Adrenal gland (tissue), 5 donors: Measurements from ENCODE around the gene TMEM255B.
"Not testable (repeated sequence)": the region's sequence is repeated elsewhere in the genome, so short reads cannot be mapped to it uniquely, and the experiment has no call there.

Experiments
- POLR2A ChIP-seq, 2 donors: fragments of 450-650 bp; IDR thresholded peaks; one replicate each; pipeline ENCODE4 v1.6.1; 2017; ENCODE audit warnings: antibody characterized with exemption in 2 of 2, mild to moderate bottlenecking in 2 of 2, moderate library complexity in 1 of 2
- TF ChIP-seq, protein P1 (sequence below), 6 experiments: fragments of 450-650 bp in 4 of 6; fragments of 200-600 bp in 2 of 6; sonication (generic) in 1 of 6; IDR thresholded peaks; 1 replicate in 5 of 6; 2 replicates in 1 of 6; pipeline versions ENCODE4 v1.5.1 to v1.8.0; 2016 to 2021; ENCODE audit warnings: antibody characterized with exemption in 6 of 6, mild to moderate bottlenecking in 2 of 6, moderate library complexity in 1 of 6
- donor health status: DM: no; HTN: no; CAD: no.

DNA sequence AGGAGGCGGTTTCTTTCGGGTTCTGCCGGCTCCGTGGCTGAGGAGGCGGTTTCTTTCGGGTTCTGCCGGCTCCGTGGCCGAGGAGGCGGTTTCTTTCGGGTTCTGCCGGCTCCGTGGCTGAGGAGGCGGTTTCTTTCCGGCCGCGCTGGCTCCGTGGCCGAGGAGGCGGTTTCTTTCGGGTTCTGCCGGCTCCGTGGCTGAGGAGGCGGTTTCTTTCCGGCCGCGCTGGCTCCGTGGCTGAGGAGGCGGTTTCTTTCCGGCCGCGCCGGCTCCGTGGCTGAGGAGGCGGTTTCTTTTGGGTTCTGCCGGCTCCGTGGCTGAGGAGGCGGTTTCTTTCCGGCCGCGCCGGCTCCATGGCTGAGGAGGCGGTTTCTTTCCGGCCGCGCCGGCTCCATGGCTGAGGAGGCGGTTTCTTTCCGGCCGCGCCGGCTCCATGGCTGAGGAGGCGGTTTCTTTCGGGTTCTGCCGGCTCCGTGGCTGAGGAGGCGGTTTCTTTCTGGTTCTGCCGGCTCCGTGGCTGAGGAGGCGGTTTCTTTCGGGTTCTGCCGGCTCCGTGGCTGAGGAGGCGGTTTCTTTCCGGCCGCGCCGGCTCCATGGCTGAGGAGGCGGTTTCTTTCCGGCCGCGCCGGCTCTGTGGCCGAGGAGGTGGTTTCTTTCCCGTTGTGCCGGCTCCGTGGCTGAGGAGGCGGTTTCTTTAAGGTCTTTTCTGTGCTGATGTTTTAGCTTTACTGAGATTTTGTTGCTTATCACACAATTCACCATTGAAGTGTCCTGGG, 6.6 kb upstream of the TMEM255B start:
- TF ChIP-seq, protein P1, sequence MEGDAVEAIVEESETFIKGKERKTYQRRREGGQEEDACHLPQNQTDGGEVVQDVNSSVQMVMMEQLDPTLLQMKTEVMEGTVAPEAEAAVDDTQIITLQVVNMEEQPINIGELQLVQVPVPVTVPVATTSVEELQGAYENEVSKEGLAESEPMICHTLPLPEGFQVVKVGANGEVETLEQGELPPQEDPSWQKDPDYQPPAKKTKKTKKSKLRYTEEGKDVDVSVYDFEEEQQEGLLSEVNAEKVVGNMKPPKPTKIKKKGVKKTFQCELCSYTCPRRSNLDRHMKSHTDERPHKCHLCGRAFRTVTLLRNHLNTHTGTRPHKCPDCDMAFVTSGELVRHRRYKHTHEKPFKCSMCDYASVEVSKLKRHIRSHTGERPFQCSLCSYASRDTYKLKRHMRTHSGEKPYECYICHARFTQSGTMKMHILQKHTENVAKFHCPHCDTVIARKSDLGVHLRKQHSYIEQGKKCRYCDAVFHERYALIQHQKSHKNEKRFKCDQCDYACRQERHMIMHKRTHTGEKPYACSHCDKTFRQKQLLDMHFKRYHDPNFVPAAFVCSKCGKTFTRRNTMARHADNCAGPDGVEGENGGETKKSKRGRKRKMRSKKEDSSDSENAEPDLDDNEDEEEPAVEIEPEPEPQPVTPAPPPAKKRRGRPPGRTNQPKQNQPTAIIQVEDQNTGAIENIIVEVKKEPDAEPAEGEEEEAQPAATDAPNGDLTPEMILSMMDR (IDR thresholded peaks at IDR 0.05) = not testable (repeated sequence)
- TF ChIP-seq POLR2A (IDR thresholded peaks at IDR 0.05) = not testable (repeated sequence)
